ENCODE data around the gene MRPL39.

MRPL39 gene

DNA sequence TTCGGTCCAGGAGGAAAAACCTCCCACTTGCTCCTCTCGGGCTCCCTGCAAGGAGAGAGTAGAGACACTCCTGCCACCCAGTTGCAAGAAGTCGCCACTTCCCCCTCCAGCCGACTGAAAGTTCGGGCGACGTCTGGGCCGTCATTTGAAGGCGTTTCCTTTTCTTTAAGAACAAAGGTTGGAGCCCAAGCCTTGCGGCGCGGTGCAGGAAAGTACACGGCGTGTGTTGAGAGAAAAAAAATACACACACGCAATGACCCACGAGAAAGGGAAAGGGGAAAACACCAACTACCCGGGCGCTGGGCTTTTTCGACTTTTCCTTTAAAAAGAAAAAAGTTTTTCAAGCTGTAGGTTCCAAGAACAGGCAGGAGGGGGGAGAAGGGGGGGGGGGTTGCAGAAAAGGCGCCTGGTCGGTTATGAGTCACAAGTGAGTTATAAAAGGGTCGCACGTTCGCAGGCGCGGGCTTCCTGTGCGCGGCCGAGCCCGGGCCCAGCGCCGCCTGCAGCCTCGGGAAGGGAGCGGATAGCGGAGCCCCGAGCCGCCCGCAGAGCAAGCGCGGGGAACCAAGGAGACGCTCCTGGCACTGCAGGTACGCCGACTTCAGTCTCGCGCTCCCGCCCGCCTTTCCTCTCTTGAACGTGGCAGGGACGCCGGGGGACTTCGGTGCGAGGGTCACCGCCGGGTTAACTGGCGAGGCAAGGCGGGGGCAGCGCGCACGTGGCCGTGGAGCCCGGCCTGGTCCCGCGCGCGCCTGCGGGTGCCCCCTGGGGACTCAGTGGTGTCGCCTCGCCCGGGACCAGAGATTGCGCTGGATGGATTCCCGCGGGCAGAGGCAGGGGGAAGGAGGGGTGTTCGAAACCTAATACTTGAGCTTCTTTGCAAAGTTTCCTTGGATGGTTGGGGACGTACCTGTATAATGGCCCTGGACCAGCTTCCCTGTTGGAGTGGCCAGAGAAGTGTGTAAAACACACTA lies 45.3 kb downstream of the MRPL39 start:
- peak overlapping the region; percentile 55 to 59 for H3K27ac ChIP-seq (ENCODE audit: low read depth in 2 of 2, low read length in 2 of 2)
- H3K36me3 ChIP-seq (ENCODE audit: control insufficient read depth in 2 of 2, insufficient read depth in 2 of 2, low read length in 2 of 2): no peaks in the 10 kb centered on the region
- peaks cover 0 to 12% of the 10 kb centered on the region in 2 donors for H3K4me1 ChIP-seq (ENCODE audit: control insufficient read depth in 2 of 2, insufficient read depth in 2 of 2, low read length in 2 of 2)
- peak overlapping the region; percentile 60 to 69 for H3K9ac ChIP-seq (ENCODE audit: low read depth in 1 of 2, low read length in 2 of 2)
- H3K27me3 ChIP-seq (ENCODE audit: control insufficient read depth in 2 of 2, insufficient read depth in 2 of 2, low read length in 2 of 2): no peaks in the 10 kb centered on the region
- H3K9me3 ChIP-seq (ENCODE audit: control insufficient read depth in 2 of 2, low read length in 2 of 2): no peaks in the 10 kb centered on the region
- peak overlapping the region; percentile 73 to 75 for H3K4me3 ChIP-seq (ENCODE audit: low read length in 2 of 2)

DNA sequence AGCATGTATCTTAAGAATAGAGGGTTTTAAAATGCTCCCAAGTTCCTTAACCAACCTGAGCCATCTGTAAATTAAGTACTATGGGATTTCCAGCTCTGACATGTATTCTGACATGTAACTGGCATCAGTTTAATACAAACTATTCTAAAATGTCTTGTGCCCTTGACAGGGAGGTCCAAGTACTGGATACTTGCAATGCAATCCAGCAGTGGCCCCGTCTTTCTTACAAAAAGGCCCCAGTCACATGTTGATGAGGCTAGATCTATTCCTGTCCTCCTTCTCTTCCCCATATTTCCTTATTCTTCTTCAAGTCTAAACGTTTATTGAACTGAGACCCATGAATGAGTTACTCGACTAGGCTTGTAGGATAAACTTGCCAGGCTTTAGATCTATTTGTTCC lies 46.4 kb downstream of the MRPL39 start:
- Histone ChIP-seq H3K36me3 (ENCODE audit: control insufficient read depth in 2 of 2, insufficient read depth in 2 of 2, low read length in 2 of 2) (no peaks in the 10 kb centered on the region), H3K4me1 (ENCODE audit: control insufficient read depth in 2 of 2, insufficient read depth in 2 of 2, low read length in 2 of 2) (peaks cover 0 to 12% of the 10 kb centered on the region in 2 donors), H3K27me3 (ENCODE audit: control insufficient read depth in 2 of 2, insufficient read depth in 2 of 2, low read length in 2 of 2) (no peaks in the 10 kb centered on the region), H3K9ac (ENCODE audit: low read depth in 1 of 2, low read length in 2 of 2) (peak overlapping the region in 1 of 2 donors; percentile 69), H3K4me3 (ENCODE audit: low read length in 2 of 2) (peak overlapping the region in 1 of 2 donors; percentile 73), H3K9me3 (ENCODE audit: control insufficient read depth in 2 of 2, low read length in 2 of 2) (no peaks in the 10 kb centered on the region), H3K27ac (ENCODE audit: low read depth in 2 of 2, low read length in 2 of 2) (peak overlapping the region in 1 of 2 donors; percentile 59)

DNA sequence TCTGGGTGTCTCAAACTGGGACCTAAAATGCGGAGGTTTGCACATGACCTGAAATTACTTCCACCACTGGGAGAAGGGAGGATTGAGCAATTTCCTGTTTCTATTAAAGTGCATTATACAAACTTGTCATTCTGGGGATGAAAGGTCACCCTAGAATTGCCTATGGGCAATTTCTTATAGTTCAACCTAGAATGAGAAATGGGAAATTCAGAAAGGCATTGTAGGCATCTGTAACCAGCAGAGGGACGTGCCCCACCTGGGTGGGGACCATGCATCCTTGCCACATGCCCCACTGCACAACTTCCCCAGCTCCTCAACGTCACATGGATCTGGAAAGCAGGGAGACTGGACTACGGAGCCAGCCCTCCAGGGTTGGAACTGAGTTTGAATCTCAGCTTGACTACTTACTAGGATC lies 47.0 kb downstream of the MRPL39 start:
- no peaks in the 10 kb centered on the region for H3K27me3 ChIP-seq (ENCODE audit: control insufficient read depth in 2 of 2, insufficient read depth in 2 of 2, low read length in 2 of 2)
- no peaks in the 10 kb centered on the region for H3K9me3 ChIP-seq (ENCODE audit: control insufficient read depth in 2 of 2, low read length in 2 of 2)
- H3K36me3 ChIP-seq (ENCODE audit: control insufficient read depth in 2 of 2, insufficient read depth in 2 of 2, low read length in 2 of 2): no peaks in the 10 kb centered on the region
- H3K9ac ChIP-seq (ENCODE audit: low read depth in 1 of 2, low read length in 2 of 2): no peak overlapping the region
- peaks cover 0 to 12% of the 10 kb centered on the region in 2 donors for H3K4me1 ChIP-seq (ENCODE audit: control insufficient read depth in 2 of 2, insufficient read depth in 2 of 2, low read length in 2 of 2)
- no peak overlapping the region for H3K27ac ChIP-seq (ENCODE audit: low read depth in 2 of 2, low read length in 2 of 2)
- H3K4me3 ChIP-seq (ENCODE audit: low read length in 2 of 2): no peak overlapping the region

DNA sequence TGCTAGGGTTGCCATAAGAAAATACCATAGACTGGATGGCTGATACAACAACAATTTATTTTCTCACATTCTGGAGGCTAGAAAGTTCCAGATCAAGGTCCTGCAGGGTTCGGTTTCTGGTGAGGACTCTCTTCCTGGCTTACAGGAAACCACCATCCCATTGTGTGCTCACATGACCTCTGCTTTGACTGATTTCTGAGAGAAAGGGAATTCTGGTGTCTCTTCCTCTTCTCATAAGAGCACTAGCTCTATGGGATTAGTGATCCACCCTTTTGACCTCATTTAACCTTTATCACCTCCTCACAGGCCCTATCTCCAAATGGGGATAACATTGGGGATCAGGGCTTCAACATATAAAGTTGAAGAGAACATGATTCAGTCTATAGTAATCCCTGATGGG lies 47.5 kb downstream of the MRPL39 start:
- no peaks in the 10 kb centered on the region for H3K9me3 ChIP-seq (ENCODE audit: control insufficient read depth in 2 of 2, low read length in 2 of 2)
- no peak overlapping the region for H3K4me3 ChIP-seq (ENCODE audit: low read length in 2 of 2)
- no peaks in the 10 kb centered on the region for H3K27me3 ChIP-seq (ENCODE audit: control insufficient read depth in 2 of 2, insufficient read depth in 2 of 2, low read length in 2 of 2)
- H3K4me1 ChIP-seq (ENCODE audit: control insufficient read depth in 2 of 2, insufficient read depth in 2 of 2, low read length in 2 of 2): peaks cover 0 to 12% of the 10 kb centered on the region in 2 donors
- no peak overlapping the region for H3K27ac ChIP-seq (ENCODE audit: low read depth in 2 of 2, low read length in 2 of 2)
- no peaks in the 10 kb centered on the region for H3K36me3 ChIP-seq (ENCODE audit: control insufficient read depth in 2 of 2, insufficient read depth in 2 of 2, low read length in 2 of 2)
- no peak overlapping the region for H3K9ac ChIP-seq (ENCODE audit: low read depth in 1 of 2, low read length in 2 of 2)

DNA sequence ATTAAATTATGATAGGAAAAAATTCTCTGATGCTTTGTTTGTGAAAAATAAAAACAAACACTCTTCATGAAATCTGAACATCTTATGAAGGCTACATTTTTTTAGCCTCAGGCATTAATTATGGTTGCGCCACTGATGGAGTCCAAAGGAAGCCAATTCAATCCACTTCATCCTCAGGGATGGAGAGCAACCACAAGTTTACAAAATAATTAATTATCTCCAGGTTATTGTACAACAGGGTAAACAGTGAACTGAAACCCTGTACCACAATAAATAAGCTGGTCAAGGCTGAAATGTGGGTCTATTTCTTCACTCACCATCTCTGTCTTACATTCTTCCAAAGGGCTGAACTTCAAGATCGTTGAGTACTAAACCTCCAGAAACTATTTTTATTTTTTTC lies 49.2 kb downstream of the MRPL39 start:
- peaks cover 0 to 9% of the 10 kb centered on the region in 2 donors for H3K4me1 ChIP-seq (ENCODE audit: control insufficient read depth in 2 of 2, insufficient read depth in 2 of 2, low read length in 2 of 2)
- H3K4me3 ChIP-seq (ENCODE audit: low read length in 2 of 2): no peak overlapping the region
- no peaks in the 10 kb centered on the region for H3K9me3 ChIP-seq (ENCODE audit: control insufficient read depth in 2 of 2, low read length in 2 of 2)
- H3K27ac ChIP-seq (ENCODE audit: low read depth in 2 of 2, low read length in 2 of 2): no peak overlapping the region
- no peaks in the 10 kb centered on the region for H3K36me3 ChIP-seq (ENCODE audit: control insufficient read depth in 2 of 2, insufficient read depth in 2 of 2, low read length in 2 of 2)
- H3K9ac ChIP-seq (ENCODE audit: low read depth in 1 of 2, low read length in 2 of 2): no peak overlapping the region
- H3K27me3 ChIP-seq (ENCODE audit: control insufficient read depth in 2 of 2, insufficient read depth in 2 of 2, low read length in 2 of 2): no peaks in the 10 kb centered on the region

DNA sequence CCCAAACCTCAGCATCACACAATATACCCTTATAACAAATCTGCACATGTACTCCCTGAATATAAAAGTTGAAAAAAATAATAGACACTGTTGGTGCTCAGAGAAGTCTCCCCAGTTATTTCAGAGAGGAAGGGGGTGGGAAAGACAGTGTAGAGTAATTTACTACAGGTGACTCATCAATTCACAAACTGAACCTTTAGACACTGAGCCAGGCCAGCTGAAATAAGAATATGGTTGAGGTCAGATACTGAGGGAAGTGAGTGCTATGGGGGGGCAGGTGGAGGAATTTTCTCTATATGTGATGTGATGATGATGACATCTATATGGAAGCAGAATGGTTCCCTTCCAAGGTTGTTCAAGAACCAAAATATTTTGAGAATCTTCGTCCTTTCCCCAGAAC lies 50.1 kb downstream of the MRPL39 start:
- Histone ChIP-seq H3K36me3 (ENCODE audit: control insufficient read depth in 2 of 2, insufficient read depth in 2 of 2, low read length in 2 of 2) (no peaks in the 10 kb centered on the region), H3K9me3 (ENCODE audit: control insufficient read depth in 2 of 2, low read length in 2 of 2) (no peaks in the 10 kb centered on the region), H3K9ac (ENCODE audit: low read depth in 1 of 2, low read length in 2 of 2) (no peak overlapping the region), H3K27me3 (ENCODE audit: control insufficient read depth in 2 of 2, insufficient read depth in 2 of 2, low read length in 2 of 2) (no peaks in the 10 kb centered on the region), H3K4me3 (ENCODE audit: low read length in 2 of 2) (no peak overlapping the region), H3K4me1 (ENCODE audit: control insufficient read depth in 2 of 2, insufficient read depth in 2 of 2, low read length in 2 of 2) (peaks cover 0 to 4% of the 10 kb centered on the region in 2 donors), H3K27ac (ENCODE audit: low read depth in 2 of 2, low read length in 2 of 2) (no peak overlapping the region)

DNA sequence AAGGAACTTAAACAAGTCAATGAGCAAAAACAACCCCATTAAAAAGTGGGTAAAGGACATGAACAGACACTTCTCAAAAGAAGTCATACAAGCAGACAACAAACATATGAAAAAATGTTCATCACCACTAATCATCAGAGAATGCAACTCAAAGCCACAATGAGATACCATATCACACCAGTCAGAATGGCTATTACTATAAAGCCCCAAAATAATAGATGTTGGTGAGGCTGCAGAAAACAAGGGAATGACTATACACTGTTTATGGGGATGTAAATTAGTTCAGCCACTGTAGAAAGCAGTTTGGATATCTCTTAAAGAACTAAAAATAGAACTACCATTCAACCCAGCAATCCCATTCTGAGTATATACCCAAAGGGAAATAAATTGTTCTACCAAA lies 51.2 kb downstream of the MRPL39 start:
- H3K27me3 ChIP-seq (ENCODE audit: control insufficient read depth in 2 of 2, insufficient read depth in 2 of 2, low read length in 2 of 2): no peaks in the 10 kb centered on the region
- H3K4me3 ChIP-seq (ENCODE audit: low read length in 2 of 2): no peak overlapping the region
- H3K27ac ChIP-seq (ENCODE audit: low read depth in 2 of 2, low read length in 2 of 2): no peak overlapping the region
- no peaks in the 10 kb centered on the region for H3K36me3 ChIP-seq (ENCODE audit: control insufficient read depth in 2 of 2, insufficient read depth in 2 of 2, low read length in 2 of 2)
- H3K9ac ChIP-seq (ENCODE audit: low read depth in 1 of 2, low read length in 2 of 2): no peak overlapping the region
- no peaks in the 10 kb centered on the region for H3K9me3 ChIP-seq (ENCODE audit: control insufficient read depth in 2 of 2, low read length in 2 of 2)
- H3K4me1 ChIP-seq (ENCODE audit: control insufficient read depth in 2 of 2, insufficient read depth in 2 of 2, low read length in 2 of 2): peaks cover 0 to 4% of the 10 kb centered on the region in 2 donors

DNA sequence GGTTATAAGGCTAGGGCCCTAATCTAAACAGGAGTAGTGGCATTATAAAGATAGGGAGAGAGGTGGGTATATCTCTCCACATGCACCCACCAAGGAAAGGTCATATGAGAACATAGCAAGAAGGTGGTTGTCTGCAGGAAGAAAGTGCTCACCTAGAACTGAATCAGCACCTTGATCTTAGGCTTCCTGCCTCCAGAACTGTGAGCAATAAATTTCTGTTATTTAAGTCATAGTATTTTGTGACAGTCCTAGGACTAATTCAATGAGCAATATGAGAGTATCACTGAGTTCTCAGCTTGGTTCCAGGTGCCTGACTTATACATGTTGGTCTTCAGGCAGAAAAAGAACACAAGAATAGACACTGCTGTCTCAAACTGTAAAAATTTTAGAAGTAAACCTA lies 51.8 kb downstream of the MRPL39 start:
- H3K4me3 ChIP-seq (ENCODE audit: low read length in 2 of 2): no peak overlapping the region
- H3K36me3 ChIP-seq (ENCODE audit: control insufficient read depth in 2 of 2, insufficient read depth in 2 of 2, low read length in 2 of 2): no peaks in the 10 kb centered on the region
- no peak overlapping the region for H3K27ac ChIP-seq (ENCODE audit: low read depth in 2 of 2, low read length in 2 of 2)
- H3K9ac ChIP-seq (ENCODE audit: low read depth in 1 of 2, low read length in 2 of 2): no peak overlapping the region
- H3K27me3 ChIP-seq (ENCODE audit: control insufficient read depth in 2 of 2, insufficient read depth in 2 of 2, low read length in 2 of 2): no peaks in the 10 kb centered on the region
- peaks cover 0 to 3% of the 10 kb centered on the region in 2 donors for H3K4me1 ChIP-seq (ENCODE audit: control insufficient read depth in 2 of 2, insufficient read depth in 2 of 2, low read length in 2 of 2)
- no peaks in the 10 kb centered on the region for H3K9me3 ChIP-seq (ENCODE audit: control insufficient read depth in 2 of 2, low read length in 2 of 2)

DNA sequence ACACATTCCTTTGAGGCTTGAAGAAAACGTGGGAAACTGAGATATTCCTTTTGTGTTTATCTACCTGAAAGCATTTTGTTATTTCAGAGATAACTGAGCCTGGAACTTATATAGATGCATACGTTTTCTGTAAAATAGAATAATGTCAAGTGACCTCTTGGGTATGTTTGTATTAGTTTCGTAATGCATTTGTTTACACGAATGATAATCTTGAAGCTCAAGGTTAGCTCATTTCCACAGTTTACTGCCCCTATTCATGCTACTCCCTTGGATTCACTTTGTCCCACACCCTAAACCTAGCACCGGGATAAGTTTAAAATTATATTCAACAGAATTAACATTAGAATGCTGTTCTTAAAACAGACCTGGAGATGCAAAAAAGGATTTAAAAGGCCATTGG lies 54.4 kb downstream of the MRPL39 start:
- Histone ChIP-seq H3K36me3 (ENCODE audit: control insufficient read depth in 2 of 2, insufficient read depth in 2 of 2, low read length in 2 of 2) (no peaks in the 10 kb centered on the region), H3K27me3 (ENCODE audit: control insufficient read depth in 2 of 2, insufficient read depth in 2 of 2, low read length in 2 of 2) (no peaks in the 10 kb centered on the region), H3K4me3 (ENCODE audit: low read length in 2 of 2) (no peak overlapping the region), H3K9ac (ENCODE audit: low read depth in 1 of 2, low read length in 2 of 2) (no peak overlapping the region), H3K27ac (ENCODE audit: low read depth in 2 of 2, low read length in 2 of 2) (no peak overlapping the region), H3K9me3 (ENCODE audit: control insufficient read depth in 2 of 2, low read length in 2 of 2) (no peaks in the 10 kb centered on the region), H3K4me1 (ENCODE audit: control insufficient read depth in 2 of 2, insufficient read depth in 2 of 2, low read length in 2 of 2) (no peaks in the 10 kb centered on the region)

DNA sequence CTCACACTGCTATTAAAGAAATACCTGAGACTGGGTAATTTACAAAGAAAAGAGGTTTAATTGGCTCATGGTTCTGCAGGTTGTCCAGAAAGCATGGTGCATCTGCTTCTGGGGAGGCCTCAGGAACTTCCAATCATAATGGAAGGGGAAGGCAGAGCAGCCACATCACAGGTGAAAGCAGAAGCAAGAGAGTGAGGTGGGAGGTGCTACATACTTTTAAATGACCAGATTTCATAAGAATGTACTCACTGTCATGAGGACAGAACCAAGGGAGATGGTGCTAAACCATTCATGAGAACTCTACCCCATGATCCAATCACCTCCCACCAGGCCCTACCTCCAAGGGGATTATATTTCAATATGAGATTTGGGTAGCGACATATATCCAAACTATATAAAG lies 55.7 kb downstream of the MRPL39 start:
- no peak overlapping the region for H3K27ac ChIP-seq (ENCODE audit: low read depth in 2 of 2, low read length in 2 of 2)
- no peak overlapping the region for H3K9ac ChIP-seq (ENCODE audit: low read depth in 1 of 2, low read length in 2 of 2)
- H3K27me3 ChIP-seq (ENCODE audit: control insufficient read depth in 2 of 2, insufficient read depth in 2 of 2, low read length in 2 of 2): no peaks in the 10 kb centered on the region
- no peaks in the 10 kb centered on the region for H3K36me3 ChIP-seq (ENCODE audit: control insufficient read depth in 2 of 2, insufficient read depth in 2 of 2, low read length in 2 of 2)
- H3K4me1 ChIP-seq (ENCODE audit: control insufficient read depth in 2 of 2, insufficient read depth in 2 of 2, low read length in 2 of 2): no peaks in the 10 kb centered on the region
- H3K9me3 ChIP-seq (ENCODE audit: control insufficient read depth in 2 of 2, low read length in 2 of 2): no peaks in the 10 kb centered on the region
- no peak overlapping the region for H3K4me3 ChIP-seq (ENCODE audit: low read length in 2 of 2)

All from mucosa of rectum (tissue), 2 donors.